ENCODE results near the gene ATF7.
"Not testable (repeated sequence)": the region's sequence is repeated elsewhere in the genome, so short reads cannot be mapped to it uniquely, and the experiment has no call there.

ATF7 gene

DNA sequence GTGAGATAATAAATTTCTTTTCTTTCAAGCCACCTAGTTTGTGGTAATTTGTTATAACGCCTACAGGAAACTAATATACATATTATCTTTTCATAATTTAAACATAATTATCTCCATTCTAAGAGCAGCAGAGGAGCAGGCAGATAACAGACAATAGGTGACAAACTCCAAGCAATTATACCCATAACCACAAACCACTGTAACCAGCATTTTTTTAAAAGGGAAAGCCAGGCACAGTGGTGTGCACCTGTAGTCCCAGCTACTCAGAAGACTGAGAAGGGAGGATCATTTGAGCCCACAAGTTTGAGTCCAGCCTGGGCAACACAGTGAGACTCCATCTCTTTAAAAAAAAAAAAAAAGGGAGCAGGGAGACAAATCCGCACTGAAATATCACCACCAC, 54.9 kb downstream of the ATF7 start:
- Histone ChIP-seq H3K79me2 (ENCODE audit: insufficient read depth, low read length) (peaks cover 9% of the 10 kb centered on the region; the same call in 1 of the 2 replicates), H4K20me1 (ENCODE audit: insufficient read depth, low read length) (peaks cover 6% of the 10 kb centered on the region; the same call in 1 of the 2 replicates), H3K9me3 (ENCODE audit: insufficient read depth, low read length, severe bottlenecking) (no peaks in the 10 kb centered on the region), H3K36me3 (ENCODE audit: insufficient read depth, low read length) (peaks cover 7% of the 10 kb centered on the region; the same call in 1 of the 2 replicates), H2AFZ (ENCODE audit: low read depth, low read length) (no peak overlapping the region), H3K27ac (ENCODE audit: low read length) (no peak overlapping the region), H3K27me3 (ENCODE audit: insufficient read depth, low read length, poor library complexity) (no peaks in the 10 kb centered on the region), H3K4me3 (ENCODE audit: low read depth in 1 of 2, low read length in 2 of 2) (no peak overlapping the region), H3K9ac (ENCODE audit: low read depth, low read length) (no peak overlapping the region), H3K4me1 (ENCODE audit: insufficient read depth, low read length) (peaks cover 2% of the 10 kb centered on the region; the same call in 1 of the 2 replicates), H3K4me2 (ENCODE audit: insufficient read depth, low read length) (no peak overlapping the region)
- ATAC-seq (ENCODE audit: insufficient read depth, low read depth): peak; percentile 89
- TF ChIP-seq, protein P1, sequence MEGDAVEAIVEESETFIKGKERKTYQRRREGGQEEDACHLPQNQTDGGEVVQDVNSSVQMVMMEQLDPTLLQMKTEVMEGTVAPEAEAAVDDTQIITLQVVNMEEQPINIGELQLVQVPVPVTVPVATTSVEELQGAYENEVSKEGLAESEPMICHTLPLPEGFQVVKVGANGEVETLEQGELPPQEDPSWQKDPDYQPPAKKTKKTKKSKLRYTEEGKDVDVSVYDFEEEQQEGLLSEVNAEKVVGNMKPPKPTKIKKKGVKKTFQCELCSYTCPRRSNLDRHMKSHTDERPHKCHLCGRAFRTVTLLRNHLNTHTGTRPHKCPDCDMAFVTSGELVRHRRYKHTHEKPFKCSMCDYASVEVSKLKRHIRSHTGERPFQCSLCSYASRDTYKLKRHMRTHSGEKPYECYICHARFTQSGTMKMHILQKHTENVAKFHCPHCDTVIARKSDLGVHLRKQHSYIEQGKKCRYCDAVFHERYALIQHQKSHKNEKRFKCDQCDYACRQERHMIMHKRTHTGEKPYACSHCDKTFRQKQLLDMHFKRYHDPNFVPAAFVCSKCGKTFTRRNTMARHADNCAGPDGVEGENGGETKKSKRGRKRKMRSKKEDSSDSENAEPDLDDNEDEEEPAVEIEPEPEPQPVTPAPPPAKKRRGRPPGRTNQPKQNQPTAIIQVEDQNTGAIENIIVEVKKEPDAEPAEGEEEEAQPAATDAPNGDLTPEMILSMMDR (IDR thresholded peaks at IDR 0.05; ENCODE audit: borderline replicate concordance, extremely low read depth, low read length, poor library complexity, severe bottlenecking): no peak
- TF ChIP-seq EZH2 (IDR thresholded peaks at IDR 0.05; ENCODE audit: borderline replicate concordance, low read depth, low read length, severe bottlenecking): no peak
- peak; percentile 40 for DNase-seq

DNA sequence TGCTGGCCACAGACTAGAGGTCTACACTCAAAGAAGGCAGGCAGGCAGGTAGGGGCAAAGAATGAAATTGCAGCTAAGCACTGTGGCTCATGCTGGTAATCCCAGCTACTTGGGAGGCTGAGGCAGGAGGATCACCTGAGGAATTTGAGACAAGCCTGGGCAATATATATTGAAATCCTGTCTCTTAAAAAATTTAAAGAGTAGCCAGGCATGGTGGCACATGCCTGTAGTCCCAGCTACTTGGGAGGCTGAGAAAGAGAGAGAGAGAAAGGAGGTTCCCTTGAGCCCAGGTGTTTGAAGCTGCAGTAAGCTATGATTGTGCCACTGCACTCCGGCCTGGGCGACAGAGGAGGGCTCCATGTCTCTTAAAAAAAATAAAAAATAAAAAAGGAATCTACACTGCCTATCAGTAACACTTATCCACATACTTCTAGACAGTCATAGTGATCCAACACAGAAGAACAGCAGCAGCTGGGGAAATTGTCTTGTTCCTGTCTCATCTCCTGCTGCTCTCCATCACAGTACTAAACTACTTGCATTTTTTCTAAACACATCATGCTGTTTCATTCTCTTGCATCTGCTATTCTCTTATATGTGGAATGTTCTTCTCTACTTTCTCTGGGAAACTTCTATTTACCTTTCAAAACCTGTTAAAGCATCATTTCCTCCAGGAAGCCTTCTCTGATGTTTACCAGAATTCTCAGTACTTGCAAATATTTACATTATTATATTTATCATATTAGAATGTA, 57.2 kb downstream of the ATF7 start:
- no peaks in the 10 kb centered on the region for H3K36me3 ChIP-seq (ENCODE audit: insufficient read depth, low read length)
- no peak overlapping the region for H3K4me3 ChIP-seq (ENCODE audit: low read depth in 1 of 2, low read length in 2 of 2)
- no peak overlapping the region for H3K4me2 ChIP-seq (ENCODE audit: insufficient read depth, low read length)
- H3K79me2 ChIP-seq (ENCODE audit: insufficient read depth, low read length): peaks cover under 1% of the 10 kb centered on the region; the same call in 1 of the 2 replicates
- H3K4me1 ChIP-seq (ENCODE audit: insufficient read depth, low read length): peaks cover 19% of the 10 kb centered on the region
- no peak overlapping the region for H2AFZ ChIP-seq (ENCODE audit: low read depth, low read length)
- H4K20me1 ChIP-seq (ENCODE audit: insufficient read depth, low read length): no peaks in the 10 kb centered on the region; the same call in 1 of the 2 replicates
- DNase-seq (no peak), ATAC-seq (ENCODE audit: insufficient read depth, low read depth) (no peak)
- H3K27me3 ChIP-seq (ENCODE audit: insufficient read depth, low read length, poor library complexity): no peaks in the 10 kb centered on the region
- TF ChIP-seq, protein P1 (IDR thresholded peaks at IDR 0.05; ENCODE audit: borderline replicate concordance, extremely low read depth, low read length, poor library complexity, severe bottlenecking): no peak
- TF ChIP-seq EZH2 (IDR thresholded peaks at IDR 0.05; ENCODE audit: borderline replicate concordance, low read depth, low read length, severe bottlenecking): no peak
- H3K9ac ChIP-seq (ENCODE audit: low read depth, low read length): no peak overlapping the region
- no peak overlapping the region for H3K27ac ChIP-seq (ENCODE audit: low read length)
- H3K9me3 ChIP-seq (ENCODE audit: insufficient read depth, low read length, severe bottlenecking): no peaks in the 10 kb centered on the region

DNA sequence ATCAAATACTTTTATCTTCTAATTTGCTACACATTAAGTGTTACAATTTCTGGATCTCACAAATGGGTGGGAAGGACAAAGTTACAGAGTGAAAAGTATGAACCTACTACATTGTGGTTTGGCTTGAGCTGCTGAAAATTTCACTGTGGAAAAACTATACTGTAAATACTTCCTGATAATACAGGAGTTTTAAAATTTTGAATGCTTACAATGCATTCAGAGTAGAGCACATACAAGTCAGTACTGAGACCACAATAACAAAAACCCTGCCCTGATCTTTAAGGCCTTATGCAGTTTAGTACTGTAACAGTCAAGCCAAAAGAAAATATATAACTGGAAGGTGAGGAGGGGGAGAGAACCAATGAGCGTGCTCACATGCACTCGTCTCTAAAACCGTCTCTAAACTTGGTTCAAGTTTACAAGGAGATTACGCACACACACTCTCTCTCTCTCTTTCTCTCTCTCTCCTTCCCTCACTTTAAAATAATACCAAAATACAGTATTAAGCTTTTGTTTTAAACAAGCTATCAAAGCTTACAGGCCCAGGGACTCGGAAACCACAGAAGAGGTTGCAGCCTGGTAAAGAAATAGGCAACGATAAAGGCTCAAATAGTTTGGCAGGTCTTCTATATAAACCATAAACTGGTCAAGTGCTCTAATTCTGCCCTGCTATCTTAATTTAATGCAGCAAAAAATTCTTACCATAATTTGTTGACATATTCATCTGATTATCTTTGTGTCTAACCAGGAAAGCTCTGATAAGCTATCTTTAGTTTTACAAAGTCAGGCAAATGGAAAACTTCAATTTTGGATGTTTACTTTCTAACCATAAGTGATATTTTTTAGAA, 58.0 kb downstream of the ATF7 start:
- Histone ChIP-seq H3K27me3 (ENCODE audit: insufficient read depth, low read length, poor library complexity) (no peaks in the 10 kb centered on the region), H3K27ac (ENCODE audit: low read length) (no peak overlapping the region), H3K79me2 (ENCODE audit: insufficient read depth, low read length) (no peaks in the 10 kb centered on the region; the same call in 1 of the 2 replicates), H3K4me2 (ENCODE audit: insufficient read depth, low read length) (no peak overlapping the region), H3K9me3 (ENCODE audit: insufficient read depth, low read length, severe bottlenecking) (no peaks in the 10 kb centered on the region), H3K9ac (ENCODE audit: low read depth, low read length) (no peak overlapping the region), H2AFZ (ENCODE audit: low read depth, low read length) (no peak overlapping the region), H3K36me3 (ENCODE audit: insufficient read depth, low read length) (no peaks in the 10 kb centered on the region), H3K4me3 (ENCODE audit: low read depth in 1 of 2, low read length in 2 of 2) (no peak overlapping the region), H3K4me1 (ENCODE audit: insufficient read depth, low read length) (peaks cover 27% of the 10 kb centered on the region), H4K20me1 (ENCODE audit: insufficient read depth, low read length) (no peaks in the 10 kb centered on the region; the same call in 1 of the 2 replicates)
- DNase-seq: no peak
- TF ChIP-seq EZH2 (IDR thresholded peaks at IDR 0.05; ENCODE audit: borderline replicate concordance, low read depth, low read length, severe bottlenecking): no peak
- TF ChIP-seq, protein P1 (IDR thresholded peaks at IDR 0.05; ENCODE audit: borderline replicate concordance, extremely low read depth, low read length, poor library complexity, severe bottlenecking): no peak
- ATAC-seq (ENCODE audit: insufficient read depth, low read depth): no peak

DNA sequence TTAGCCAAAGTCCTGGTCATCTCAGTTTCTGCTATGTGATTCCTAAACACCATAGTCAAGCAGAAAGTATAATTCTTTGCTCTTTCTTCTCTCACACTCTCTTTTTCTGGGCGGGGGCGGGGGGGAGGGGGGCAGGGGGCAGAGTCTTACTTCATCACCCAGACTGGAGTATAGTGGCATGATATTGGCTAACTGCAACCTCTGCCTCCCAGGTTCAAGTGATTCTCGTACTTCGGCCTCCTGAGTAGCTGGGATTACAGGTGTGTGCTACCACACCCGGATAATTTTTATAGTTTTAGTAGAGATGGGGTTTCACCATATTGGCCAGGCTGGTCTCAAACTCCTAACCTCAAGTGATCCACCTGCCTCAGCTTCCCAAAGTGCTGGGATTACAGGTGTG, 60.8 kb downstream of the ATF7 start:
- not testable (repeated sequence) for H3K4me3 ChIP-seq (ENCODE audit: low read depth in 1 of 2, low read length in 2 of 2); H3K36me3 ChIP-seq (ENCODE audit: insufficient read depth, low read length); H4K20me1 ChIP-seq (ENCODE audit: insufficient read depth, low read length); H3K27me3 ChIP-seq (ENCODE audit: insufficient read depth, low read length, poor library complexity); DNase-seq; H3K4me2 ChIP-seq (ENCODE audit: insufficient read depth, low read length); H3K9ac ChIP-seq (ENCODE audit: low read depth, low read length); H3K79me2 ChIP-seq (ENCODE audit: insufficient read depth, low read length); H3K9me3 ChIP-seq (ENCODE audit: insufficient read depth, low read length, severe bottlenecking); ATAC-seq (ENCODE audit: insufficient read depth, low read depth); H3K27ac ChIP-seq (ENCODE audit: low read length); H2AFZ ChIP-seq (ENCODE audit: low read depth, low read length)
- H3K4me1 ChIP-seq (ENCODE audit: insufficient read depth, low read length): peaks cover 25% of the 10 kb centered on the region

All from DND-41 (cell line).